ENCODE data around the gene NPAS3. TPM values are rescaled to one million over a fixed set of nuclear protein-coding genes. Genes with fewer than 3 reads are reported as not detected.

The NPAS3 gene
- polyA plus RNA-seq, 2 of the 4 experiments (the other 2 are of a cell fraction): not detected

- H3K4me2 ChIP-seq: 0 out of 3 replicates have a peak overlapping the region, but pooled peaks have one; percentile 24
- CTCF ChIA-PET: interaction anchor here (0.7 to 7.0 kb wide), 54 partner anchors 9 to 1264 kb away, joined by 3 to 162 read pairs (median 3); no protein-coding TSS in a partner anchor
- H3K4me1 ChIP-seq: 0 out of 3 replicates have a peak, but pooled peaks cover 5% of the 10 kb centered on the region
- ATAC-seq: peak; percentile 87
- POLR2A ChIA-PET: no interaction called here
- H3K9me3 ChIP-seq: no peaks in the 10 kb centered on the region
- peak; percentile 40 to 42 for DNase-seq (ENCODE audit: low read depth in 1 of 2, low spot score in 1 of 2)
- no peak overlapping the region for H3K4me3 ChIP-seq
- no peak overlapping the region for H3K27ac ChIP-seq
- FAIRE-seq: no peak
- 36% methylated on average over 16 of the region's 16 CpGs for WGBS (ENCODE audit: missing lambda C conversion rate)
- peak; percentile 81 for TF ChIP-seq CTCF (IDR thresholded peaks at IDR 0.05)
- peak; percentile 93 for TF ChIP-seq SMC3 (IDR thresholded peaks at IDR 0.05)
- TF ChIP-seq HES2 (IDR thresholded peaks at IDR 0.05): no peak
- TF ChIP-seq PBX3 (IDR thresholded peaks at IDR 0.05): no peak
- no peak for TF ChIP-seq POLR2A (IDR thresholded peaks at IDR 0.05; ENCODE audit: low read length)
- TF ChIP-seq CHD4 (IDR thresholded peaks at IDR 0.05; ENCODE audit: borderline replicate concordance): no peak
- peak; percentile 77 to 87 for TF ChIP-seq RAD21 (conservative IDR thresholded peaks at IDR 0.05 in 1 of 2, IDR thresholded peaks at IDR 0.05 in 1 of 2)
Observed at GRCh38 chr14:33839193-33840076, 900.8 kb downstream of the NPAS3 start.

- FAIRE-seq (no peak), DNase-seq (ENCODE audit: low read depth in 1 of 2, low spot score in 1 of 2) (no peak), ATAC-seq (no peak)
- Histone ChIP-seq H3K4me3 (no peak overlapping the region), H3K4me1 (0 out of 3 replicates have a peak, but pooled peaks cover 5% of the 10 kb centered on the region), H3K9me3 (no peaks in the 10 kb centered on the region), H3K27ac (no peak overlapping the region), H3K4me2 (no peak overlapping the region)
- WGBS (ENCODE audit: missing lambda C conversion rate): 76% methylated on average over 3 of the region's 3 CpGs
- TF ChIP-seq POLR2A (IDR thresholded peaks at IDR 0.05; ENCODE audit: low read length) (no peak), BHLHE40 (IDR thresholded peaks at IDR 0.05; ENCODE audit: low read depth, low read length) (no peak), MAFK (IDR thresholded peaks at IDR 0.05; ENCODE audit: partially characterized antibody) (no peak), NFE2L2 (conservative IDR thresholded peaks at IDR 0.05; ENCODE audit: low read length) (no peak), FOSB (CRISPR knock-in tag; IDR thresholded peaks at IDR 0.05) (no peak)
- CTCF ChIA-PET: interaction anchor here (0.8 to 7.0 kb wide), 29 partner anchors 8 to 1265 kb away, joined by 3 to 162 read pairs (median 4); no protein-coding TSS in a partner anchor
- POLR2A ChIA-PET: no interaction called here
Observed at GRCh38 chr14:33840797-33841196, 902.1 kb downstream of the NPAS3 start.

- WGBS (ENCODE audit: missing lambda C conversion rate): 93% methylated on average over 1 of the region's 1 CpG
- H3K4me2 ChIP-seq: no peak overlapping the region
- POLR2A ChIA-PET: no interaction called here
- H3K27ac ChIP-seq: no peak overlapping the region
- no peak overlapping the region for H3K4me3 ChIP-seq
- CTCF ChIA-PET: interaction anchor here (0.9 to 7.0 kb wide), 6 partner anchors 14 to 459 kb away, joined by 4 to 162 read pairs (median 14); no protein-coding TSS in a partner anchor
- ATAC-seq (no peak), FAIRE-seq (no peak), DNase-seq (ENCODE audit: low read depth in 1 of 2, low spot score in 1 of 2) (peak in 1 of 2 experiments; percentile 19)
- H3K9me3 ChIP-seq: no peaks in the 10 kb centered on the region
- 0 out of 3 replicates have a peak, but pooled peaks cover 5% of the 10 kb centered on the region for H3K4me1 ChIP-seq
- TF ChIP-seq REST (IDR thresholded peaks at IDR 0.05): no peak
- TF ChIP-seq E2F6 (IDR thresholded peaks at IDR 0.05; ENCODE audit: borderline replicate concordance, low read depth): no peak
- no peak for TF ChIP-seq MAZ (IDR thresholded peaks at IDR 0.05; ENCODE audit: borderline replicate concordance, low read depth, low read length)
- TF ChIP-seq HES2 (IDR thresholded peaks at IDR 0.05): no peak
- no peak for TF ChIP-seq MAFK (IDR thresholded peaks at IDR 0.05; ENCODE audit: partially characterized antibody)
- TF ChIP-seq CBX2 (IDR thresholded peaks at IDR 0.05; ENCODE audit: borderline replicate concordance, low read depth): no peak
- TF ChIP-seq FOXS1 (CRISPR knock-in tag; IDR thresholded peaks at IDR 0.05): no peak
- TF ChIP-seq RNF2 (IDR thresholded peaks at IDR 0.05; ENCODE audit: borderline replicate concordance, low read depth): no peak
- no peak for TF ChIP-seq BCL3 (IDR thresholded peaks at IDR 0.05)
- TF ChIP-seq HDAC2 (IDR thresholded peaks at IDR 0.05): no peak
Observed at GRCh38 chr14:33842299-33842698, 903.6 kb downstream of the NPAS3 start.

All from A549 (cell line).